HepG2 (cell line): Measurements from ENCODE around the gene ABCD1. TPM values are rescaled to one million over a fixed set of nuclear protein-coding genes. Genes with fewer than 3 reads are reported as not detected.

Experiments used
- BRCA1 ChIP-seq: sonication (generic); formaldehyde crosslinking; IDR thresholded peaks from 2 replicates; pipeline ENCODE4 v1.4.0; 2020; ENCODE audit warnings: missing genetic modification reagents
- DMAP1 ChIP-seq: IDR thresholded peaks from 2 replicates; pipeline ENCODE4 v1.6.1; 2016
- ETV6 ChIP-seq: sonication (generic); formaldehyde crosslinking; conservative IDR thresholded peaks from 2 replicates; pipeline ENCODE4 v1.4.0; 2020; ENCODE audit warnings: missing genetic modification reagents
- GLI4 ChIP-seq: sonication (generic); formaldehyde crosslinking; IDR thresholded peaks from 2 replicates; pipeline ENCODE4 v1.5.1; 2020; ENCODE audit warnings: missing genetic modification reagents, mild to moderate bottlenecking, moderate library complexity, borderline replicate concordance
- IKZF1 ChIP-seq: fragments of 450-650 bp; IDR thresholded peaks from 2 replicates; pipeline ENCODE4 v1.7.1; 2016
- KLF16 ChIP-seq, 2 experiments: sonication (generic) in 1 of 2; formaldehyde crosslinking in 1 of 2; IDR thresholded peaks; 2 replicates each; pipeline versions ENCODE4 v1.6.1 to v1.8.0; 2016 to 2023; ENCODE audit warnings: missing genetic modification reagents in 2 of 2, missing compliant biosample characterization in 1 of 2
- MAFF ChIP-seq: IDR thresholded peaks from 2 replicates; pipeline ENCODE4 v1.6.1; 2011; ENCODE audit warnings: low read depth, low read length, improper control_type of control experiment
- MLLT10 ChIP-seq: sonication (generic); formaldehyde crosslinking; IDR thresholded peaks from 2 replicates; pipeline ENCODE4 v1.4.0; 2020; ENCODE audit warnings: missing genetic modification reagents
- MYC ChIP-seq: sonication (generic); formaldehyde crosslinking; IDR thresholded peaks from 2 replicates; pipeline ENCODE4 v1.9.0; 2021; ENCODE audit warnings: missing genetic modification reagents, borderline replicate concordance
- PHF8 ChIP-seq: sonication (generic); formaldehyde crosslinking; IDR thresholded peaks from 2 replicates; pipeline ENCODE4 v1.5.0; 2020; ENCODE audit warnings: missing genetic modification reagents
- SMARCE1 ChIP-seq: fragments of 450-650 bp; IDR thresholded peaks from 2 replicates; pipeline ENCODE4 v1.6.1; 2017; ENCODE audit warnings: borderline replicate concordance
- TARDBP ChIP-seq: sonication (generic); formaldehyde crosslinking; IDR thresholded peaks from 2 replicates; pipeline ENCODE4 v1.8.0; 2022; ENCODE audit warnings: mild to moderate bottlenecking, missing genetic modification reagents
- THAP7 ChIP-seq: sonication (generic); formaldehyde crosslinking; IDR thresholded peaks from 2 replicates; pipeline ENCODE4 v1.8.1; 2023; ENCODE audit warnings: mild to moderate bottlenecking, missing genetic modification reagents
- THRA ChIP-seq: sonication (generic); formaldehyde crosslinking; IDR thresholded peaks from 2 replicates; pipeline ENCODE4 v1.4.0; 2020; ENCODE audit warnings: missing genetic modification reagents, borderline replicate concordance
- ZFP1 ChIP-seq: IDR thresholded peaks from 2 replicates; pipeline ENCODE4 v1.6.1; 2016
- ZNF101 ChIP-seq: sonication (generic); formaldehyde crosslinking; IDR thresholded peaks from 2 replicates; pipeline ENCODE4 v1.4.0; 2020; ENCODE audit warnings: mild to moderate bottlenecking, low read depth, missing genetic modification reagents, borderline replicate concordance
- ZNF512 ChIP-seq: sonication (generic); formaldehyde crosslinking; IDR thresholded peaks from 2 replicates; pipeline ENCODE4 v1.4.0; 2020; ENCODE audit warnings: mild to moderate bottlenecking, missing genetic modification reagents
- ZNF512B ChIP-seq: sonication (generic); formaldehyde crosslinking; IDR thresholded peaks from 2 replicates; pipeline ENCODE4 v1.5.1; 2020; ENCODE audit warnings: missing genetic modification reagents, mild to moderate bottlenecking, borderline replicate concordance
- ZNF629 ChIP-seq: sonication (generic); formaldehyde crosslinking; conservative IDR thresholded peaks from 2 replicates; pipeline ENCODE4 v1.5.0; 2020; ENCODE audit warnings: missing genetic modification reagents
- ZNF773 ChIP-seq: sonication (generic); formaldehyde crosslinking; IDR thresholded peaks from 2 replicates; pipeline ENCODE4 v1.4.0; 2020; ENCODE audit warnings: missing genetic modification reagents, borderline replicate concordance
- ZNF782 ChIP-seq: sonication (generic); formaldehyde crosslinking; IDR thresholded peaks from 2 replicates; pipeline ENCODE4 v1.4.0; 2020; ENCODE audit warnings: missing genetic modification reagents, mild to moderate bottlenecking, borderline replicate concordance
- polyA plus RNA-seq, 8 experiments: library from polyadenylated mRNA; depleted of rRNA in 3 of 8; stranded (reverse) in 7 of 8; unstranded in 1 of 8; fragments of >200 nt; fragmentation: Illumina TruSeq in 4 of 8; extraction: Trizol in 4 of 8; gene quantifications; 2 replicates each; pipeline versions ENCODE4 v1.2.1 to v1.2.3, GENCODE V29; 2011 to 2016; ENCODE audit warnings: low read depth in 4 of 8, missing spikeins in 1 of 8, mixed read lengths in 1 of 8; ENCODE audit not compliant: insufficient read depth in 1 of 8
- total RNA-seq, 5 experiments: library from RNA; depleted of rRNA; stranded (reverse); fragments of >200 nt; fragmentation: Illumina TruSeq; extraction: Trizol; gene quantifications; 2 replicates each; pipeline ENCODE4 v1.2.3, GENCODE V29; 2016; ENCODE audit warnings: low read depth in 1 of 5

ABCD1 gene
- total and polyA plus RNA-seq, 2 of the 13 experiments (the other 11 are each of a cell fraction or from before 2014, with no cell fraction given) = 11.4 to 15.9 TPM

- TF ChIP-seq ZNF512B (CRISPR knock-in tag) (no peak), ZNF101 (CRISPR knock-in tag) (no peak), SMARCE1 (no peak), ZNF629 (CRISPR knock-in tag) (no peak; the same call in 1 of the 2 replicates), KLF16 (CRISPR knock-in tag; IDR thresholded peaks at IDR 0.05) (peak in 1 of 2 experiments; percentile 31; a peak in 1 of 4 replicates), MAFF (peak; percentile 2; the same call in 1 of the 2 replicates), DMAP1 (CRISPR knock-in tag) (peak; percentile 51; the same call in 1 of the 2 replicates), ZNF512 (CRISPR knock-in tag) (no peak), BRCA1 (CRISPR knock-in tag) (no peak), IKZF1 (no peak), ZNF773 (no peak), ETV6 (CRISPR knock-in tag) (no peak), ZFP1 (CRISPR knock-in tag) (no peak), PHF8 (CRISPR knock-in tag) (peak; percentile 56), ZNF782 (CRISPR knock-in tag) (no peak), TARDBP (CRISPR knock-in tag) (peak; percentile 27; the same call in 1 of the 2 replicates), MLLT10 (CRISPR knock-in tag) (no peak), MYC (CRISPR knock-in tag) (peak; percentile 56), THRA (peak; percentile 95), THAP7 (CRISPR knock-in tag) (no peak), GLI4 (CRISPR knock-in tag) (no peak)
These were observed 1.8 kb downstream of the ABCD1 start (continued) for GRCh38 chrX:153726286-153727122.
